ENCODE results near the gene MMP15. TPM values are rescaled to one million over a fixed set of nuclear protein-coding genes. Genes with fewer than 3 reads are reported as not detected.
A peak's percentile ranks its signal among the peaks of the same experiment; 100 is the strongest.

The MMP15 gene
- total RNA-seq, 1 experiment from 2014 or later, result 4.5 TPM

DNA sequence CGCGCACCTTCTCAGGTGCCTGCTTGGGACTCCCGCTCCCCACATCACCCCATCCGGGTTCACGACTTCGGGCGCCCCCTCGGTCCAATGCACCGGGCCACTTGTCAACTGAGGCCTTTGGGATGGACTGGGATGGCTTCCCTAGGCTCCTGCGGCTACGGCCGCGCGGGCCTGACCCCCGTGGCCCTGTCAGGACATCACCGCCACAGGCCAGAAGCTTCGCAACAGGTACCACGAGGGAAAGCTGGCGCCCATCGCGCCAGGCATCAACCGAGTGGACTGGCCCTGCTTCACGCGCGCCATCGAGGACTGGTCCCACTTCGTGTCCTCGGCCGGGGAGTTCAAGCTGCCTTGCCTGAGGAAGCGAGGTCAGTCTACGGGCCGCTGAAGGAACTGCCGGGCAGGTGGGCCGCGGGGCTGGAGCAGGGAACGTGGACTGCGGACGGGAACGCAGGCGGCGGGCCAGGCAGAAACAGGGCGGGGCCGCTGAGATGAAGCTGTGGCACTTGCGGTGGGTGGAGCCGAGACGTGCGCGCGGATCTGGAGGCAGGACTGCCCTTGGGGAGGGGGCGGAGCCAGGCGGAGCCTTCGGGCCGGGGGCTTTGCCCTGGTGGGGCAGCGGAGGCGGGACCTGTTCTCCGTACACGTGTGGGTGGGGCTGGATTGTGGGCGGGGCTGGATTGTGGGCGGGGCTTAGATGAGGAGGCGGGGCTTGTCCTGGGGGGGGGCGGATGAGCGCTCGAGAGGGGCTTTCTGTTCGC lies 40.9 kb upstream of the MMP15 start:
- no peaks in the 10 kb centered on the region for H3K36me3 ChIP-seq (ENCODE audit: insufficient read depth, low read length, poor library complexity, severe bottlenecking)
- H3K4me1 ChIP-seq (ENCODE audit: insufficient read depth, low read length, poor library complexity, severe bottlenecking), result peaks cover 3% of the 10 kb centered on the region
- intact Hi-C loops (cut with micrococcal nuclease; ENCODE audit: unreplicated experiment), result no loop called here
- ChIA-PET CTCF (no interaction called here), POLR2A (ENCODE audit: low non-redundant PET) (no interaction called here)
- H3K27me3 ChIP-seq (replicated peaks; ENCODE audit: insufficient read depth, low read depth, low read length, poor library complexity), result no peaks in the 10 kb centered on the region
- TF ChIP-seq EZH2 (IDR thresholded peaks at IDR 0.05; ENCODE audit: borderline replicate concordance, low read depth, low read length, poor library complexity, severe bottlenecking), result no peak
- TF ChIP-seq, protein P1, sequence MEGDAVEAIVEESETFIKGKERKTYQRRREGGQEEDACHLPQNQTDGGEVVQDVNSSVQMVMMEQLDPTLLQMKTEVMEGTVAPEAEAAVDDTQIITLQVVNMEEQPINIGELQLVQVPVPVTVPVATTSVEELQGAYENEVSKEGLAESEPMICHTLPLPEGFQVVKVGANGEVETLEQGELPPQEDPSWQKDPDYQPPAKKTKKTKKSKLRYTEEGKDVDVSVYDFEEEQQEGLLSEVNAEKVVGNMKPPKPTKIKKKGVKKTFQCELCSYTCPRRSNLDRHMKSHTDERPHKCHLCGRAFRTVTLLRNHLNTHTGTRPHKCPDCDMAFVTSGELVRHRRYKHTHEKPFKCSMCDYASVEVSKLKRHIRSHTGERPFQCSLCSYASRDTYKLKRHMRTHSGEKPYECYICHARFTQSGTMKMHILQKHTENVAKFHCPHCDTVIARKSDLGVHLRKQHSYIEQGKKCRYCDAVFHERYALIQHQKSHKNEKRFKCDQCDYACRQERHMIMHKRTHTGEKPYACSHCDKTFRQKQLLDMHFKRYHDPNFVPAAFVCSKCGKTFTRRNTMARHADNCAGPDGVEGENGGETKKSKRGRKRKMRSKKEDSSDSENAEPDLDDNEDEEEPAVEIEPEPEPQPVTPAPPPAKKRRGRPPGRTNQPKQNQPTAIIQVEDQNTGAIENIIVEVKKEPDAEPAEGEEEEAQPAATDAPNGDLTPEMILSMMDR (conservative IDR thresholded peaks at IDR 0.05; ENCODE audit: low read depth, low read length), result no peak
- peak overlapping the region; percentile 64 for H3K4me3 ChIP-seq (ENCODE audit: low read depth, low read length, poor library complexity, severe bottlenecking)
- no peaks in the 10 kb centered on the region for H3K9me3 ChIP-seq (ENCODE audit: low read depth, low read length, poor library complexity, severe bottlenecking)
- peak; percentile 97 for DNase-seq (ENCODE audit: low spot score)
- no TSS peak for BruUV-seq (replicated peaks)
- H3K27ac ChIP-seq (ENCODE audit: low read depth, low read length, poor library complexity, severe bottlenecking), result no peak overlapping the region

DNA sequence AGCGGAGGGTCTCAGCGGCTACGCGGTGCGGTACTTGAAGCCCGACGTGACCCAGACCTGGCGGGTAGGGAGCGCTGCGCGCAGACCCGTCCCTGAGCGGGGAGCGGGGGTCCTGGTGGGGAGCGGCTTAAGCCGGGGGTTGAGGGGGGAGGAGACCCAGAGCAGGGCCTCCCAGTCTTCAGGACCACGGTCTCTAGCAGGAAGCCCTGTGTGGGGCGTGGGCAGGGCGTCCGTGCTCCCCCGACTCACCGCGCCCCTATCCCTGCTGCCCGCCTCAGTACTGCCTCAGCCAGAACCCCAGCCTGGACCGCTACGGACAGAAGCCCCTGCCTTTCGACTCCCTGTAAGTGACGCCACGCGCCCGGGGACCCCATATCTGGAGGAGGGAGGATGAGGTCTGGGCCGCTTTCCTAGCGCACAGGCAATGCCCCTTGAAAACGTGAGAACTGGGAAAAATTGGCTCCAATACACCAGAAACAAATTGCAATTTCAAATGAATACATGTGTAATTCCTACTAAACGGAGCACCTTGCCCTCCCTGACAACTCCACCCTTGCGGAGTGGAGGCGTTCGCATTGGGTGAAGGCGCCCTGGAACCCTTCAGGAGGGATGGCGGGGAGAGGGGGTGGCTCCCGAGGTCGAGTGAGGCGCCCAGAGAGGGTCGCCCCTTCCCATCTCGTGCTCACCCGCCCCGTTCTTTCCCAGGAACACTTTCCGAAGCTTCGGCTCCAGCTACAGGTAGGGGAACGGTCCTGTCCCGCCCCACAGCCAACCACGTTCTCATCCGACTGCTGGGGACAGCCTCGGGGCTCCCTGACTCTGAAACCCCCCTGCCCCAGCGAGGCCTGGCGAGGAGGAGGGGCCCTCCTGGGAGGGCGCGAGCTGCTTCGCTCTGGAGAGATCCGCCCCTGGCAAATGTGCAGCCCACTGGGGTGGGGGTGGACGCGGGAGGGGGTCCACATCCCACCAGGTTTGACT lies 40.1 kb upstream of the MMP15 start:
- intact Hi-C loops (cut with micrococcal nuclease; ENCODE audit: unreplicated experiment), result no loop called here
- no peak for DNase-seq (ENCODE audit: low spot score)
- Histone ChIP-seq H3K9me3 (ENCODE audit: low read depth, low read length, poor library complexity, severe bottlenecking) (no peaks in the 10 kb centered on the region), H3K36me3 (ENCODE audit: insufficient read depth, low read length, poor library complexity, severe bottlenecking) (no peaks in the 10 kb centered on the region), H3K4me3 (ENCODE audit: low read depth, low read length, poor library complexity, severe bottlenecking) (peak overlapping the region; percentile 64), H3K27me3 (replicated peaks; ENCODE audit: insufficient read depth, low read depth, low read length, poor library complexity) (no peaks in the 10 kb centered on the region), H3K4me1 (ENCODE audit: insufficient read depth, low read length, poor library complexity, severe bottlenecking) (peaks cover 3% of the 10 kb centered on the region), H3K27ac (ENCODE audit: low read depth, low read length, poor library complexity, severe bottlenecking) (no peak overlapping the region)
- TSS peak; percentile 34 for BruUV-seq (replicated peaks)
- no peak for TF ChIP-seq EZH2 (IDR thresholded peaks at IDR 0.05; ENCODE audit: borderline replicate concordance, low read depth, low read length, poor library complexity, severe bottlenecking)
- TF ChIP-seq, protein P1 (conservative IDR thresholded peaks at IDR 0.05; ENCODE audit: low read depth, low read length), result no peak
- ChIA-PET CTCF (no interaction called here), POLR2A (ENCODE audit: low non-redundant PET) (no interaction called here)

DNA sequence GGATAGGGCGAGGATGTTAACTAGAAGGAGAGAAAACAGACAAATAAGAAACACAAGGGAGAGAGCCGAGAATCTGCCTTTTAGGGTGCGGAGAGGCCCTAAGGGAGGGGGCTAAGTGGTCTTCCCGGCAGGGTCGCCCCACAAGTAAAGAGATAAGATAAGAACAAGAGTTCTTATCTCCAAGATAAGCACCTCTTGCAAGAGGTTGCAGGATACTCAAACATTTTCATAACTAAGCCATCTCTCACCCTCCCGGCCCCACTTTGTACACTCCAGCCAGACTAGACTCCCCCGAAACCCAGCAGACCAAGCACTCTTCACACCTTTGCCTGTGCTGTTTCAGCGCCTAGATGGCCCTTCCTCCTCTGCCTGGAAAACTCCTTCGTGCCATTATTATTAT lies 39.4 kb upstream of the MMP15 start:
- TF ChIP-seq, protein P1 (conservative IDR thresholded peaks at IDR 0.05; ENCODE audit: low read depth, low read length), result no peak
- H3K9me3 ChIP-seq (ENCODE audit: low read depth, low read length, poor library complexity, severe bottlenecking), result no peaks in the 10 kb centered on the region
- H3K36me3 ChIP-seq (ENCODE audit: insufficient read depth, low read length, poor library complexity, severe bottlenecking), result no peaks in the 10 kb centered on the region
- POLR2A ChIA-PET (ENCODE audit: low non-redundant PET), result no interaction called here
- H3K4me3 ChIP-seq (ENCODE audit: low read depth, low read length, poor library complexity, severe bottlenecking), result no peak overlapping the region
- intact Hi-C loops (cut with micrococcal nuclease; ENCODE audit: unreplicated experiment), result no loop called here
- H3K27me3 ChIP-seq (replicated peaks; ENCODE audit: insufficient read depth, low read depth, low read length, poor library complexity), result no peaks in the 10 kb centered on the region
- BruUV-seq (replicated peaks), result no TSS peak
- peaks cover 3% of the 10 kb centered on the region for H3K4me1 ChIP-seq (ENCODE audit: insufficient read depth, low read length, poor library complexity, severe bottlenecking)
- DNase-seq (ENCODE audit: low spot score), result no peak
- no peak overlapping the region for H3K27ac ChIP-seq (ENCODE audit: low read depth, low read length, poor library complexity, severe bottlenecking)
- CTCF ChIA-PET, result no interaction called here
